PC-9 (cell line): ENCODE results near the gene MED13L. TPM values are rescaled to one million over a fixed set of nuclear protein-coding genes. Genes with fewer than 3 reads are reported as not detected.

Experiments used
- BruUV-seq: library from RNA; stranded (reverse); fragments of 400-500 nt; replicated peaks from 2 replicates; lab custom pipeline; 2021; lab: Mats Ljungman, UMichigan
- CTCF ChIA-PET: fragments of 300-600 bp; sonication (Branson Sonifier 250); formaldehyde crosslinking; loops from one replicate; lab custom pipeline; 2022; ENCODE audit warnings: antibody characterized with exemption; lab: Charles Lee
- POLR2A ChIA-PET: fragments of 300-600 bp; sonication (Branson Sonifier 250); formaldehyde crosslinking; loops from one replicate; lab custom pipeline; 2022; ENCODE audit warnings: antibody characterized with exemption; ENCODE audit not compliant: unreplicated experiment; lab: Charles Lee
- DNase-seq, 2 experiments: peaks; one replicate each; pipeline versions ENCODE4 v3.0.0 to v3.0.0-alpha.2; 2015 to 2022; ENCODE audit warnings: mixed read lengths in 1 of 2
- H2AFZ ChIP-seq: fragments of 200-600 bp; sonication (generic); 2 replicates; pipeline ENCODE4 v1.8.1; 2017; ENCODE audit warnings: antibody characterized with exemption
- H3F3A ChIP-seq: fragments of 200-600 bp; sonication (generic); 2 replicates; pipeline ENCODE4 v1.8.1; 2017; ENCODE audit warnings: antibody characterized with exemption, mild to moderate bottlenecking, low read depth; ENCODE audit not compliant: insufficient read depth
- H3K27ac ChIP-seq: fragments of 200-600 bp; sonication (generic); 2 replicates; pipeline ENCODE4 v1.6.1; 2016; ENCODE audit warnings: mixed run types
- H3K27me3 ChIP-seq: fragments of 200-600 bp; sonication (generic); 2 replicates; pipeline ENCODE4 v1.6.1; 2016; ENCODE audit warnings: low read depth, mixed run types; ENCODE audit not compliant: insufficient read depth
- H3K36me3 ChIP-seq: fragments of 200-600 bp; sonication (generic); 2 replicates; pipeline ENCODE4 v1.6.1; 2016; ENCODE audit warnings: low read depth, mixed run types
- H3K4me1 ChIP-seq: fragments of 200-600 bp; sonication (generic); replicated peaks from 2 replicates; pipeline ENCODE4 v1.6.1; 2016; ENCODE audit warnings: mixed run types; ENCODE audit not compliant: insufficient read depth
- H3K4me2 ChIP-seq: fragments of 200-600 bp; sonication (generic); 2 replicates; pipeline ENCODE4 v1.6.1; 2017; ENCODE audit warnings: mixed run types
- H3K4me3 ChIP-seq: fragments of 200-600 bp; sonication (generic); 2 replicates; pipeline ENCODE4 v1.6.1; 2016; ENCODE audit warnings: mixed run types
- H3K79me2 ChIP-seq: fragments of 200-600 bp; sonication (generic); 2 replicates; pipeline ENCODE4 v1.6.1; 2017; ENCODE audit warnings: low read depth, mixed run types
- H3K9me2 ChIP-seq: fragments of 200-600 bp; sonication (generic); 2 replicates; pipeline ENCODE4 v1.8.1; 2017; ENCODE audit warnings: mild to moderate bottlenecking; ENCODE audit not compliant: insufficient read depth
- H3K9me3 ChIP-seq: fragments of 200-600 bp; sonication (generic); 2 replicates; pipeline ENCODE4 v1.8.1; 2016; ENCODE audit warnings: low read depth; ENCODE audit not compliant: insufficient read depth
- H4K20me1 ChIP-seq: fragments of 200-600 bp; sonication (generic); 2 replicates; pipeline ENCODE4 v1.8.1; 2017; ENCODE audit not compliant: insufficient read depth
- CTCF ChIP-seq: fragments of 200-600 bp; sonication (generic); conservative IDR thresholded peaks from 2 replicates; pipeline ENCODE4 v1.6.1; 2017; ENCODE audit warnings: mixed run types, antibody characterized with exemption, mild to moderate bottlenecking, moderate library complexity
- EZH2 ChIP-seq: fragments of 200-600 bp; sonication (generic); IDR thresholded peaks from 2 replicates; pipeline ENCODE4 v1.8.0; 2017; ENCODE audit warnings: antibody characterized with exemption, low read depth
- intact Hi-C: fragments of 100-400 bp; cut with micrococcal nuclease; formaldehyde crosslinking; loops from one replicate; pipeline ENCODE4 v1.10.0; 2022; ENCODE audit not compliant: unreplicated experiment
- total RNA-seq: library from RNA; stranded (reverse); gene quantifications from 2 replicates; pipeline ENCODE4 v1.2.3, GENCODE V29; 2021

The MED13L gene
- total RNA-seq, 1 experiment from 2014 or later = 89.5 TPM

GRCh38 chr12:116028619-116029018 lies 248.9 kb downstream of the MED13L start:
- H3K36me3 ChIP-seq = no peaks in the 10 kb centered on the region
- no peaks in the 10 kb centered on the region for H3K4me1 ChIP-seq
- H2AFZ ChIP-seq = no peak overlapping the region
- TF ChIP-seq EZH2 = no peak
- TF ChIP-seq CTCF = no peak
- H3K27ac ChIP-seq = no peak overlapping the region
- H3K27me3 ChIP-seq = no peaks in the 10 kb centered on the region
- POLR2A ChIA-PET = no interaction called here
- H3K79me2 ChIP-seq = peaks cover 55% of the 10 kb centered on the region
- BruUV-seq = no TSS peak
- intact Hi-C loops = no loop called here
- no peaks in the 10 kb centered on the region for H3K9me3 ChIP-seq
- no peak overlapping the region for H3K4me3 ChIP-seq
- H3K9me2 ChIP-seq = no peaks in the 10 kb centered on the region
- peaks cover 7% of the 10 kb centered on the region; the same call in 1 of the 2 replicates for H3F3A ChIP-seq
- CTCF ChIA-PET = no interaction called here
- peaks cover 30% of the 10 kb centered on the region; the same call in 1 of the 2 replicates for H4K20me1 ChIP-seq
- no peak overlapping the region for H3K4me2 ChIP-seq
- no peak for DNase-seq

GRCh38 chr12:116027551-116027821 lies 250.0 kb downstream of the MED13L start:
- TF ChIP-seq CTCF = no peak
- TF ChIP-seq EZH2 = no peak
- H3K9me3 ChIP-seq = no peaks in the 10 kb centered on the region
- no peak overlapping the region for H3K4me2 ChIP-seq
- no peaks in the 10 kb centered on the region for H3K9me2 ChIP-seq
- peaks cover 7% of the 10 kb centered on the region; the same call in 1 of the 2 replicates for H3F3A ChIP-seq
- H2AFZ ChIP-seq = no peak overlapping the region
- H4K20me1 ChIP-seq = peaks cover 39% of the 10 kb centered on the region; the same call in 1 of the 2 replicates
- no peak overlapping the region for H3K27ac ChIP-seq
- no TSS peak for BruUV-seq
- no peak for DNase-seq
- H3K27me3 ChIP-seq = no peaks in the 10 kb centered on the region
- intact Hi-C loops = no loop called here
- H3K4me3 ChIP-seq = no peak overlapping the region
- no peaks in the 10 kb centered on the region for H3K4me1 ChIP-seq
- CTCF ChIA-PET = no interaction called here
- H3K79me2 ChIP-seq = peaks cover 61% of the 10 kb centered on the region
- POLR2A ChIA-PET = interaction anchor here (0.5 kb wide), 1 partner anchor 144 kb away, joined by 3 read pairs; no protein-coding TSS in a partner anchor
- H3K36me3 ChIP-seq = no peaks in the 10 kb centered on the region

GRCh38 chr12:116026768-116027550 lies 250.5 kb downstream of the MED13L start:
- CTCF ChIA-PET = no interaction called here
- DNase-seq = no peak
- POLR2A ChIA-PET = interaction anchor here (0.5 kb wide), 1 partner anchor 144 kb away, joined by 3 read pairs; no protein-coding TSS in a partner anchor
- Histone ChIP-seq H3F3A (peaks cover 9% of the 10 kb centered on the region; the same call in 1 of the 2 replicates), H2AFZ (no peak overlapping the region), H3K4me2 (no peak overlapping the region), H3K27ac (no peak overlapping the region), H3K79me2 (peaks cover 57% of the 10 kb centered on the region), H3K9me3 (no peaks in the 10 kb centered on the region), H3K4me1 (no peaks in the 10 kb centered on the region), H3K9me2 (no peaks in the 10 kb centered on the region), H3K4me3 (no peak overlapping the region), H4K20me1 (peaks cover 42% of the 10 kb centered on the region; the same call in 1 of the 2 replicates), H3K27me3 (no peaks in the 10 kb centered on the region), H3K36me3 (no peaks in the 10 kb centered on the region)
- TF ChIP-seq CTCF (no peak), EZH2 (no peak)
- intact Hi-C loops = no loop called here
- no TSS peak for BruUV-seq
